NCI-H1436 (cell line): ENCODE results near the gene COQ8A.

ENCODE experiments used
- DNase-seq: peaks from one replicate; lab custom pipeline; 2025; lab: John Stamatoyannopoulos, UW

COQ8A gene

GRCh38 chr1:226940029-226940805 lies at the start of gene COQ8A:
COQ8A (plus strand) TSS chr1:226940294; CDS start chr1:226961386, 21,092 bp downstream.
- DNase-seq = peak; percentile 100

GRCh38 chr1:226890331-226891108 lies 49.6 kb upstream of the COQ8A start:
- no peak for DNase-seq

DNA sequence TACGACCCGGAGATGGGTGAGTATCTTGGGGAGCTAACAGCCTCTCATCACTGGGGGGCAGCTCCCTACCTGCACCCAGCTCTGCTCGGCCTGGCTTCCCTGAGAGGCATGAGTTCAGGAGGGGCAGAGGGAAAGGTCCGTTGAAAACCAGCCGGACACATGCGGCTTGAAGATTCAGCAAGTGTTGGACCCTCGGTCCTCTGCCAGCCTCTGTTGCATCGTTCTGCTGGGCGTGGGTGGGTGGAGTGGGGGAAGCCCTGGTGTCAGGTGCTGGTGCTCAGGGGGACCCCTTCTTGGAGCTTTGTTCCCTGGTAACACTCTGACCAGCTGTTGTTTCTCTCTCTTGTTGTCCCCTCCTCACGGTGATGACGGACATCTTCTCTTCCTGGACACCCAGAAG lies 48.7 kb upstream of the COQ8A start:
- DNase-seq = no peak

- DNase-seq = no peak
Measured at GRCh38 chr1:226891846-226892523, 48.1 kb upstream of the COQ8A start.

- DNase-seq = no peak
Measured at GRCh38 chr1:226892524-226892875, 47.6 kb upstream of the COQ8A start.

DNA sequence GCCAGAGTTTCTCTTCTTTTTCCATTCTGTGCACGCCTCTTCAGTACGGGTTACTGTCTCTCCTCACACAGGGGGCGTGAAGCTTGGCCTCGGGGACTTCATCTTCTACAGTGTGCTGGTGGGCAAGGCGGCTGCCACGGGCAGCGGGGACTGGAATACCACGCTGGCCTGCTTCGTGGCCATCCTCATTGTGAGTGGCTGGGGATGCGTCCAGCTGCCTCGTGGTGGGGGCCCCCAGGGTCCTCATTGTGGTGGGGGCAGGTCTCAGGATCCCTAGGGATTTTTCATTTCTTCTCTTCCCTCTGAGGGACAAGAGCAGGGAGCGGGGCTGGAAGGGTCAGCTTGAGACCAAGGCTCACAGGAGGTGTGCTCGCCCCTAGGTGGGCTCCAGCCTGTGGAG lies 46.2 kb upstream of the COQ8A start:
- no peak for DNase-seq

DNA sequence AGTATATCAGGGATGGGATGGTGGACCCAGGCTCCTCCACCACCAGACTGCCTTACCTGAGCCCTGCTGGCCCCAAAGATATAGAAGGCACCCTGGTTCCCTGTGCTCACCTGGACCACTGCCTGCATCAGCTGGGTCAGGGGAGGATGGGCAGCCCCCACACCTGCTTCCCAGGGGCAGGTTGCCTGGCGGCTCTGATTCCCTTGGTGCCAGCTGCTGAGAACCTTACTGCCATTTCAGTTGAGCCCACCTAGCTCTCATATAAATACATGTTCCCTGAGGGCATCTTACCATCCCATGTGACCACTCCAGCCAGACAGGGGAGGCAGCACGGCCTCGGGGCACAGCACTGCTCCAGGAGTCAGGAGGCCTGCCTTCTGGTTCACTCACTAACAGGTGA lies 45.3 kb upstream of the COQ8A start:
- peak; percentile 10 for DNase-seq

- no peak for DNase-seq
Measured at GRCh38 chr1:226895644-226896043, 44.5 kb upstream of the COQ8A start.

- DNase-seq = no peak
Measured at GRCh38 chr1:226898246-226898645, 41.8 kb upstream of the COQ8A start.

- DNase-seq = no peak
Measured at GRCh38 chr1:226901421-226901820, 38.7 kb upstream of the COQ8A start.

DNA sequence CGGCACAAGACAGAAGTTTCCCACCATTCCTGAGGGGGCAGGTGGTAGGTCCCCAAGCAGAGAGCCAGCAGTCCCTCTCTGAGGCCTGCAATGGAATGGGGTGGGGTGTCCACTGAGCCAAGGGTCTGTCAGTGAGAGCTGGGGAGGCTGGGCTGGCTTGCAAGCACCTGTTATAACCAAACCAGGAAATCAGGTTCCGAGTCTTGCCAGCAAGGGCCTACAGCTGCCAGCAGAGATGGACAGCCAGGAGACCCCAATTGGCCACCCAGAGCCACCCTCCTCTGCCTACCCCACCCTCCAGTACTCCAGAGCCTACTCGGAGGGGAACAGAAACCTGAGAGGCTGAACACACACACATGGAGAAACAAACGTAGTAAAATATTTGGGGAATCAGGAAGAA lies 37.5 kb upstream of the COQ8A start:
- DNase-seq = no peak

- no peak for DNase-seq
Measured at GRCh38 chr1:226903819-226904716, 36.0 kb upstream of the COQ8A start.

- DNase-seq = no peak
Measured at GRCh38 chr1:226904772-226905171, 35.3 kb upstream of the COQ8A start.

GRCh38 chr1:226908419-226908818 lies 31.7 kb upstream of the COQ8A start:
- no peak for DNase-seq

DNA sequence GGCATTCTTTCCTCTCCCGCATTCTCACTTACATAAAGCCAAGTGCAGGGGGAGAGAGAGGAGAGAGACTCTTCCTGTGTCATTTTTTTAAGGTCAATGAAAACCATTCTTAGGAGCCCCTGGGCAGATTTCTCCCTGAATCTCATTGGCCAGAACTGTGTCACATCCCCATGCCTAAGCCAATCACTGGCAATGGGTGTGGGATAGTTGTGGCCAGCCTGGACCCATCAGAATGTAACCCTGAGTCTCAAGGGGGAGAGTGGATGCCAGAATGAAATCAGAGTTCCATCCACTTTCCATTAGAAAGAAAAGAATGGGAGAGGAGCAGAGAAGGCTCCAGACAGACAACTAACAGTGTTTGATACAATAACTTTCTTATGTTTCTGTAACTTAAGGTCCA lies 31.2 kb upstream of the COQ8A start:
- DNase-seq = no peak

DNA sequence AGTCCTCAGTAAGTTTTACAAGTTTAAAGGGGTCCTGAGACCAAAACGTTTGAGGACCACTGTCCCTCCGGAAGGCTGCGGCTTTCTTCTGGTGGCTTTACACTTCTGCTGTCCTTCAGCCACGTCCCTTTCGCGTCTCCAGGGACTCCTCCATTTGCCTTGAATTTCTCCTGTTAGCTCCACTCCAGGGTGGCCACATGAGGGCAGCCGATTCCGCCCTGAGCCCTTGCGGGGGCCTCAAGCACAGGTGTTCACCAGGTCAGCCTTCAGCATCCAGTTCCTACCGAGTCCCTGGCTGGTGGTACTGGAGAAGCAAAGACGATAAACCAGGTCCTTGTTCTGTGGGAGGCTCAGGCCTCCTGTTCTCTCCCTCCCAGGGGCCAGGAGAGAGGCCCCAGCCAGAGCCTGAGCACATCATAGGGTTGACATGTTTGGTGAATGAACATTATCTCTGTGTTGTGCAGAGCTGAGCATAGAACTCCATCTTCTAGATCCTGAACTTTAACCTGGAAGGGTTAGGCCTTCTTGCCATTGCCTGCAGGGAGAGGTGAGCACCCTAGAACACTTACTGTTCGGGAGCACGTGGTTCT lies 27.4 kb upstream of the COQ8A start:
- DNase-seq = no peak

- DNase-seq = no peak
Measured at GRCh38 chr1:226915672-226915995, 24.5 kb upstream of the COQ8A start.

DNA sequence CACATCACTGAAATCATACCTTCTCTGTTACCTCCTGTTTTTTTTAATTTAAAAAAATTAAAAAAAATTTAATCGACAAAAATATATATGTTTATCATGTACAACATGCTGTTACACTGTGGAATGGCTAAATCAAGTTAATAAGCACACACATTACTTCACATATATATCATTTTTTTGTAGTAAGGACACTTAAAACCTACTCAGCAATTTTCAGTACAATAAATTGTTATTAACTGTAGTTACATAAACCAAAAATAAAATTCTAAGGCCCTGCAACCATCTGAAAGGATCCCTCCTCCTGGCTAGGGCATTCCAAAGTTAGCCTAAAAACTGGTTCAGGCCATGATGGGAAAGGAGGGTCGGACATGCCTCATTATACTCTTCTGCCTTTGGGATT lies 23.6 kb upstream of the COQ8A start:
- no peak for DNase-seq

- no peak for DNase-seq
Measured at GRCh38 chr1:226919587-226919986, 20.5 kb upstream of the COQ8A start.

- DNase-seq = no peak
Measured at GRCh38 chr1:226919995-226920394, 20.1 kb upstream of the COQ8A start.

- DNase-seq = no peak
Measured at GRCh38 chr1:226920446-226920894, 19.6 kb upstream of the COQ8A start.

DNA sequence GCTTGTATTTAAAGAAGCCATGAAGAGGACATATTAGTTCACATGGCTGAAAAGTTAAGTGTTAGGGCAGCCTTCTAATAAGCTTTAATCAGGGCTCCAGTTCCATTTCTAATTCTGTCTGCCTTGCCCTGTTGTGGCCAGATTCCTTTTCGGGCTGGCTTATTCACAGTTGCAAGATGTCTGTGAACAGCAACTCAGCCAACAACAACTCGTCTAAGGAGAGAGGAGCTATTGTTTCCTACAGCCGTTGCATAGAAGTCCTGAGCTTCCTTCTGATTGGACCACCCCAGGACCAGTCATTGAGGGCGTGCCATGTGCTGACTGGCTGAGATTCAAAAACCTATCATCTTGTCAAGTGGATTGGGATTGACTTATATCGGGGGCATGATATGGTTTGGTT lies 18.6 kb upstream of the COQ8A start:
- DNase-seq = no peak
